PC-9 (cell line): ENCODE measurements around the gene FEM1C.

Experiments used
- EZH2 ChIP-seq: fragments of 200-600 bp; sonication (generic); IDR thresholded peaks from 2 replicates; pipeline ENCODE4 v1.8.0; 2017; ENCODE audit warnings: antibody characterized with exemption, low read depth
- TF ChIP-seq, protein P1 (sequence below): fragments of 200-600 bp; sonication (generic); conservative IDR thresholded peaks from 2 replicates; pipeline ENCODE4 v1.6.1; 2017; ENCODE audit warnings: mixed run types, antibody characterized with exemption, mild to moderate bottlenecking, moderate library complexity

DNA sequence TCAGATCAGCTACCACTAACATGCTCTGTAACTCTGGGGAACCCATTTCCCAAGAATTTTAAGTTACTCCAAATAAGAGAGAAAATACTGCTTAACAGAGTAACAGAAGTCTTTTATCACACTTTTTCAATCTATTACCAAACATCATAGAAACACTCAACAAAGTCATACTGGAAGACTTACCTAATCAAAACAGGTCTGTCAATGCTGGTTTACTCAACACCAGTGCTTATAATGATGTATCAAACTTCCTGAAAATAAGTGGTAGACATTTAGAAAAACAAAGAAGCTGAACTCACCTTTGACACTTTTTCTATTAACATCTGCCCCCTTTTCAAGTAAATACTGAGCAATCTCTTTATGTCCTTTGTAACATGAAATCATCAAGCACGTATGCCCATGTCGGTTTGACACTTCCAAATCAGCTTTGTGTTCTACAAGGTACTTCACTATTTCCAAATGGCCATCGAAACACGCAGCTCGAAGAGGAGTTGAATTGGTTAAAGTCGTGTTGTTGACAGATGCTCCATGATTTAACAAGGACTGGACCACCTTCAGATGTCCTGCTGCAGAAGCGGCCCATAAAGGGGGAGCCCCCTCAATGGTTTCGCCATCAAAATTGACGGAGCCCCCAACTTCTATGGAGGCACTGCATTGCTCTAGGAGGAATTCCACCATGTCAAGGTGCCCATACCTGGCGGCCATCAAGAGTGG, 1.8 kb downstream of the FEM1C start:
- TF ChIP-seq, protein P1, sequence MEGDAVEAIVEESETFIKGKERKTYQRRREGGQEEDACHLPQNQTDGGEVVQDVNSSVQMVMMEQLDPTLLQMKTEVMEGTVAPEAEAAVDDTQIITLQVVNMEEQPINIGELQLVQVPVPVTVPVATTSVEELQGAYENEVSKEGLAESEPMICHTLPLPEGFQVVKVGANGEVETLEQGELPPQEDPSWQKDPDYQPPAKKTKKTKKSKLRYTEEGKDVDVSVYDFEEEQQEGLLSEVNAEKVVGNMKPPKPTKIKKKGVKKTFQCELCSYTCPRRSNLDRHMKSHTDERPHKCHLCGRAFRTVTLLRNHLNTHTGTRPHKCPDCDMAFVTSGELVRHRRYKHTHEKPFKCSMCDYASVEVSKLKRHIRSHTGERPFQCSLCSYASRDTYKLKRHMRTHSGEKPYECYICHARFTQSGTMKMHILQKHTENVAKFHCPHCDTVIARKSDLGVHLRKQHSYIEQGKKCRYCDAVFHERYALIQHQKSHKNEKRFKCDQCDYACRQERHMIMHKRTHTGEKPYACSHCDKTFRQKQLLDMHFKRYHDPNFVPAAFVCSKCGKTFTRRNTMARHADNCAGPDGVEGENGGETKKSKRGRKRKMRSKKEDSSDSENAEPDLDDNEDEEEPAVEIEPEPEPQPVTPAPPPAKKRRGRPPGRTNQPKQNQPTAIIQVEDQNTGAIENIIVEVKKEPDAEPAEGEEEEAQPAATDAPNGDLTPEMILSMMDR: no peak
- TF ChIP-seq EZH2: no peak
